Cardiac muscle cell (in vitro differentiated cells and primary cell): ENCODE data around the gene VEGFD. TPM values are rescaled to one million over a fixed set of nuclear protein-coding genes. Genes with fewer than 3 reads are reported as not detected.

Source experiments
- DNase-seq, 2 donors: peaks; one replicate each; pipeline versions ENCODE4 v3.0.0 to v3.0.0-alpha.2; 2010 to 2017; ENCODE audit warnings: low read depth in 1 of 2, low spot score in 1 of 2
- H3K27ac ChIP-seq: fragments of 200-600 bp; sonication (generic); 2 replicates; pipeline ENCODE4 v1.5.1; 2016
- H3K27me3 ChIP-seq: fragments of 200-600 bp; sonication (generic); 2 replicates; pipeline ENCODE4 v1.6.0; 2016; ENCODE audit warnings: control low read depth
- H3K36me3 ChIP-seq: fragments of 200-600 bp; sonication (generic); 2 replicates; pipeline ENCODE4 v1.5.1; 2016; ENCODE audit warnings: control low read depth
- H3K4me1 ChIP-seq: fragments of 200-600 bp; sonication (generic); 2 replicates; pipeline ENCODE4 v1.8.1; 2017; ENCODE audit warnings: low read depth, mild to moderate bottlenecking, mixed run types
- H3K4me3 ChIP-seq: fragments of 200-600 bp; sonication (generic); 2 replicates; pipeline ENCODE4 v1.5.1; 2016; ENCODE audit warnings: mild to moderate bottlenecking
- H3K9me3 ChIP-seq: fragments of 200-600 bp; sonication (generic); 2 replicates; pipeline ENCODE4 v1.5.1; 2017; ENCODE audit warnings: low read depth, mild to moderate bottlenecking, control low read depth
- CTCF ChIP-seq: IDR thresholded peaks from 2 replicates; pipeline ENCODE4 v1.5.1; 2012; ENCODE audit warnings: low read depth, mild to moderate bottlenecking, low read length
- polyA plus RNA-seq: library from polyadenylated mRNA; unstranded; fragments of >200 nt; fragmentation: Nextera tagmentation; extraction: Ambion mirVana; gene quantifications from 2 replicates; pipeline ENCODE4 v1.2.1, GENCODE V29; 2016
- total RNA-seq: library from RNA; depleted of rRNA; stranded (reverse); fragments of >200 nt; gene quantifications from 2 replicates; pipeline ENCODE4 v1.2.3, GENCODE V29; 2016

The VEGFD gene
- total and polyA plus RNA-seq, 2 experiments from 2014 or later, result 1.2 TPM; not detected in 1

DNA sequence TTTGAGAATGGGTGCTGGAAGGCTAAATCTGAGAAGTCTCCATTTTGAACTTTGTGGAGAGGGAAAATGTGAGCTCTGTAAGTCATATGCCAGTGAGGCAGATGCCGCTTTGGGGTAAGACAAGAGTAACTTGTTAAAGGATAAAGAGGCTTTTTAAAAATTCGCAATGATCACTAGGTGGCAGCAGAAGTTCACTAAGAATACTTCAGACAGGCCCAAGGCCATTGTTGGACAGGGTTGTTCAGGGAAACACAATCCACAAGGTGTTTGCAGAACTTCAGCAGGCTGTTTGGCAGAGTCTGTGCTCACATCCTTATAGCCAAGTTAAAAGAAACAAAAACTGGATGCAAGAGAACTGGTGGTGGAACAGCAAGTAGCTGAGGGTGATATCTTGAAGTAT lies 35.2 kb downstream of the VEGFD start:
- H3K4me1 ChIP-seq, result no peaks in the 10 kb centered on the region
- H3K27ac ChIP-seq, result no peak overlapping the region
- no peak overlapping the region for H3K4me3 ChIP-seq
- peak; percentile 39 for TF ChIP-seq CTCF
- peaks cover 6% of the 10 kb centered on the region for H3K27me3 ChIP-seq
- peak; percentile 79 to 83 for DNase-seq
- H3K36me3 ChIP-seq, result no peaks in the 10 kb centered on the region
- H3K9me3 ChIP-seq, result no peaks in the 10 kb centered on the region

DNA sequence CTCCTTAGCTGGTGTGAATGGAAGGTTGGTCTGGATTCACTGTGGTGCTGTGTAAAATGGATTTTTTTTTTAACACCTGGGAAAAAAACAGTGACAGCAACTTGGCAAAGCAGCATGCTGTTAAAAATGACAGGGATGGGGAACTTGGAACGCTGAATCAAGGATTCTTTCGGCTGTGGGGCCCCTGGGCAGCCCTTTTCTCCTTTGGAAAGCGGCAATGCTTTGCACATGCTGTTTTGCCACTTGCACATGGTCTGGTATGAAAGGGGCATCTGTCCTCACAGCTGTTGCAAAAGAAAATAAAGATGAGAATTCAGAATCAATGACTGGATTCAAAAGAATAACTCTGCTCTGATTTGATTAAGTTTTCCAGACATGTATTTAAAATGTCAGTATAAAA lies 38.2 kb downstream of the VEGFD start:
- TF ChIP-seq CTCF, result no peak
- DNase-seq, result no peak
- Histone ChIP-seq H3K27me3 (peaks cover 13% of the 10 kb centered on the region), H3K4me1 (no peaks in the 10 kb centered on the region), H3K4me3 (no peak overlapping the region), H3K9me3 (no peaks in the 10 kb centered on the region), H3K27ac (no peak overlapping the region), H3K36me3 (no peaks in the 10 kb centered on the region)

GRCh38 chrX:15344106-15344505 lies 40.1 kb downstream of the VEGFD start:
- no peak for TF ChIP-seq CTCF

DNA sequence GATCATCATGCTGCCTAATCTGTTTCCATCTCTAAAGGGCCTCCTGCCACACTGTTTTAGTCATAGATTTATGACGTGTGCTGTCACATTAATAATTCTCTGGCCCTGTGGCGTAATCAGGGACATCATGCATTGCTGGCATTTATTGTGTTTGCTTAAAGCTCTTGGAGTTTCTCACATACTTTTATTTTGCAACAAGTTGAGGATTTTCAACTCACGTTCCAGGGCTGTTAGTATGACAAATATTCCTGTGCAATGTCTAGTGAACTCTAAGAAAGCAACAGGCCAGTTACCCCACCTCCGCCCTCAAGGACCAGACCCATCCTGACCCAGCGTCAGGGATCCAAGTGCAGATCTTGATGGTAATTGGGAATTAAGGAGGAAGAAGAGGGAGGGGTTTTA lies 41.1 kb downstream of the VEGFD start:
- H3K27me3 ChIP-seq, result peaks cover 16% of the 10 kb centered on the region

More at GRCh38 chrX:15344106-15344505, 40.1 kb downstream of the VEGFD start:
- no peaks in the 10 kb centered on the region for H3K4me1 ChIP-seq
- H3K4me3 ChIP-seq, result no peak overlapping the region
- peaks cover 13% of the 10 kb centered on the region for H3K27me3 ChIP-seq
- no peaks in the 10 kb centered on the region for H3K36me3 ChIP-seq
- DNase-seq, result no peak
- no peaks in the 10 kb centered on the region for H3K9me3 ChIP-seq
- H3K27ac ChIP-seq, result no peak overlapping the region

GRCh38 chrX:15340867-15341266 lies 43.3 kb downstream of the VEGFD start:
- Histone ChIP-seq H3K4me1 (no peaks in the 10 kb centered on the region), H3K27me3 (peaks cover 11% of the 10 kb centered on the region), H3K4me3 (no peak overlapping the region), H3K27ac (no peak overlapping the region), H3K9me3 (no peaks in the 10 kb centered on the region), H3K36me3 (no peaks in the 10 kb centered on the region)
- no peak for DNase-seq
- TF ChIP-seq CTCF, result no peak

More for the DNA sequence above, 41.1 kb downstream of the VEGFD start:
- Histone ChIP-seq H3K27ac (no peak overlapping the region), H3K9me3 (no peaks in the 10 kb centered on the region), H3K4me3 (no peak overlapping the region), H3K4me1 (no peaks in the 10 kb centered on the region), H3K36me3 (no peaks in the 10 kb centered on the region)
- TF ChIP-seq CTCF, result no peak
- DNase-seq, result peak in 1 of 2 donors; percentile 56

DNA sequence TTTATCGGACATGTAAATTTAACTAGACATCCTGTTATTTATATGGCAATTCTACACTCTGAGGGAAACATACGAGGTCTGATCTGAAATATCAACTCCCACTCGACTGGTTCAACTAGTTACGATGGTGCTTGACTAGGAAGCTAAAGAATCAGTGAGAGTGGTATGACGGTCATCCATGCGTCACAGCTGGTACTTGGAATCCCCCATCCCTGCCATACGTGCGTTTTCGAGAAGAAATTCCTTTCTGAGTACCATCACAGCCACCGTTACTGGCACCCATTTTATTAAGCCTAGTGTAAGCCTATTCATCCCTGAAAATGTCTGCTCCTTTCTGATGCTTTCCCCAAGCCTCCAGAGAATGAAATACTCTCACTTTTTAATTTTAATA lies 48.2 kb downstream of the VEGFD start:
- Histone ChIP-seq H3K9me3 (no peaks in the 10 kb centered on the region), H3K36me3 (no peaks in the 10 kb centered on the region), H3K27me3 (peaks cover 3% of the 10 kb centered on the region), H3K4me1 (no peaks in the 10 kb centered on the region), H3K27ac (no peak overlapping the region), H3K4me3 (peak overlapping the region; percentile 63)
- no peak for TF ChIP-seq CTCF
- peak; percentile 26 to 63 for DNase-seq
